Stimulated activated CD4-positive, alpha-beta T cell treated with anti-CD3 and anti-CD28 coated beads, Interleukin-12 subunit alpha, Interleukin-12 subunit beta, amount 100 ng/mL, for 48 hours (primary cell): ENCODE data around the gene HBEGF.

Source experiments
- DNase-seq, 3 donors: peaks; one replicate each; pipeline ENCODE4 v3.0.0-alpha.2; 2020; ENCODE audit warnings: low read depth in 2 of 3, low spot score in 1 of 3

The HBEGF gene

DNA sequence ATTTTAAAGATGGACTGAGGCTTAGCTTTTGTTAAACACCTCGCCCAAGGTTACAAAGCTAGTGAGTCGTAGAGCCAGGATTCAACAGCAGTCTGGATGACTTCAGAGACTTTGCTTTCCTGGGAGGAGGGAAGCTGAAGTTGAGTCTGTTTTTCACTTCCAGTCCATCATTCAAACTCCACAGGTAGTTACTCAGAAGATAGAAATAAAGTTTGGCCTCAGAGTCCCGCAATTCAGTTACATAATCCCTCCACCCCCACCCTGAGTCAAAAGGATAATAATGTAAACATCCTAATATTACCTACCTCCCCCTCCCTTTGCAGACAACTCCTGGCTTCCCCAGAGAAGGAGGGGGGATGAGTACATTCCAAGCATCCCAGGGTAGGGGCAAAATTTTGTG, 8.1 kb downstream of the HBEGF start:
- DNase-seq: no peak

- DNase-seq: no peak
These were observed 8.5 kb downstream of the HBEGF start for GRCh38 chr5:140337880-140338279.

DNA sequence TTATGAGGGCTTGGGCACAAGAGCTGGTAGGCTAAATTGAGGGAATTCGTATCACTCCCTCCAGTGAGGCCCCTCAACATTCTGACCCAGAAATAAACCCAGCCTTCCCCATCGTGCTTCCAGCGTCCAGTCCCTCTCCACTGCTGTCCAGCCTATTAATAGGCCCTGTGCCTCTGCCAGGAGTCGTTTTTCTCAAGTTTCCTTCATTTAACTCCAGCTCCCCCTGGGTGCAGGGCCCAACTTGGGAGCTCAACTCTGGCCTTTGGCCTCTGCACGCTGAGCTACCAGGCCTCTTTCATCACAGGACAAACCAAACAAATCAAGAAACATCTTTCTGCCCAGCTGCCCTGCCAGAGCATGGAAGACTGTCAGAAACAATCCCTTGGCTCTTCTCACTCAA, 10.0 kb downstream of the HBEGF start:
- DNase-seq: no peak

DNA sequence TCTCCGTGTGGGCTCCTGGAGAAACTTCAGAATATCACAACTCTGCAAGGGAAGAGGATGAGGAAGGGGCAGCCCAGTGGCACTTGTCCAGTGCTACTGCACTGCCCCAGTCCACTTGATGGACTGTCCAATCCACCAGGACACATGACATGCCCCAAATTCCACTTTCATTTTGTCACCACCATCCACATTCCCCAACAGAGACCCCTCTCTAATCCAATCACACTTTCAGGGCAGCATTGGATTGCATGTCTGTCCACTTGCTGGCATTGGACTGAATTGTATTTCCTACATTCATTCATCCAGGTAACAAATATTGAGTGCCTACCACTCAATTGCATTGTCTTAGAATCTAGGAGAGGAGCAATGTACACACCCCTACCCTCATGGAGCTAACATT, 14.8 kb downstream of the HBEGF start:
- no peak for DNase-seq

DNA sequence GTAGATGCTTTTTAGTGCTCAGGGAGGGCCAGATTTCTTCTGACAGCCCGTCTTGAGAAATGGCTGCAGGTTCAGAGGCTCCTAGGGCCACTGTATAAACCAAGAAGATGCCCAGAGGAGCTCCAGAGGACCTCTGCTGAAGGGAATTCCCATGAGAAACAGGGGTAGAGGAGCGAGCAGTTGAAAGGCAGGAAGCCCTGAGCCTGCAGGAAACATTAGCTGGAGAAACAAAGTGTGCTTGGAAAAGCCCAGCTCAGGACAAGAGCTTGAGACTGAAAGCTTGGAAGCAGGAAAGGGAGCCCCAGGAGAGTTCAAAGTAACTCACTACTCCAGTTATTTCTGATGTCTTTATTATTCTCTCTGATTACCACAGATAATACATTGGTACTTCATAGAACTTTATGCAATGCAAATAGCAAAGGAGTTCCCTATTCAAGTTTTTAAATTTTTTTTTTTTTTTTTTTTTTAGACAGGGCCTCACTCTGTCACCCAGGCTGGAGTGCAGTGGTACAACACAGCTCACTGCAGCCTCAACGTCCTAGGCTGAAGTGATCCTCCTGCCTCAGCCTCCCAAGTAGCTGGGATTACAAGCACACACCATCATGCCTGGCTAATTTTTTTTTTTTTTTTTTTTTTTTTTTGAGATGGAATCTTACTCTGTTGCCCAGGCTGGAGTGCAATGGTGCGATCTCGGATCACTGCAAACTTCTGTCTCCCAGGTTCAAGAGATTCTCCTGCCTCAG, 16.5 kb downstream of the HBEGF start:
- no peak for DNase-seq

- DNase-seq: no peak
These were observed 18.2 kb downstream of the HBEGF start for GRCh38 chr5:140328036-140328764.

GRCh38 chr5:140327589-140327988, 18.8 kb downstream of the HBEGF start:
- no peak for DNase-seq

GRCh38 chr5:140325486-140325885, 20.9 kb downstream of the HBEGF start:
- no peak for DNase-seq

DNA sequence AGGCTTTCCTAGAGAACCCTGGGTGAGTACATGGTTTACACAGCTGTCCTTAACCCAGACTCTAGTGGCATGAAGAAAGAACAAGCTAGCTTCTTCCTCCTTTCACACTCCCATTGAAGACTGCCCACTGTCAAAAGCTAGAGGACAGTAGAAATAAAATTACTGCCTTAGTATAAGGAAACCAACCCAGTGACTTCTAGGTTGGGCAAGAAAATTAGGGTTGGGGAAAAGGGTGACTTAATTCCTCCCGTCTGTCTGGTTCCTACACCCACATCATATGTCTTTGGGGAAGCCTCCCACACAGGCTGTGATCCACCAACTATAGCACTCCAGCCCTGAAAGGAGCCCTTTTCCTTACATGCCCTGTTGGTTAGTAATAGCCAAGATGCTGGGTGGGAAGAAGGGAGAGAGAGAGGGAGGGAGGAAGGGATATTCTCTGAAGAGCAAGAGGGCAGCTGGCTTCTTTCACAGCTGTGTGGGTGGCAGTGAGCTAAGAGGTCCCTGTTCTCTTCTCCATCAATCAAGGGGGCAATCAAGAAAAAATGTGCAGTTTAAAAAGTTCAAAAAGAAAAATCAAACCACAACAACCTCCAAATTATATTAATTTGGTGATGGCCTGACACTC, 21.7 kb downstream of the HBEGF start:
- no peak for DNase-seq

- no peak for DNase-seq
These were observed 22.3 kb downstream of the HBEGF start for GRCh38 chr5:140324041-140324600.

DNA sequence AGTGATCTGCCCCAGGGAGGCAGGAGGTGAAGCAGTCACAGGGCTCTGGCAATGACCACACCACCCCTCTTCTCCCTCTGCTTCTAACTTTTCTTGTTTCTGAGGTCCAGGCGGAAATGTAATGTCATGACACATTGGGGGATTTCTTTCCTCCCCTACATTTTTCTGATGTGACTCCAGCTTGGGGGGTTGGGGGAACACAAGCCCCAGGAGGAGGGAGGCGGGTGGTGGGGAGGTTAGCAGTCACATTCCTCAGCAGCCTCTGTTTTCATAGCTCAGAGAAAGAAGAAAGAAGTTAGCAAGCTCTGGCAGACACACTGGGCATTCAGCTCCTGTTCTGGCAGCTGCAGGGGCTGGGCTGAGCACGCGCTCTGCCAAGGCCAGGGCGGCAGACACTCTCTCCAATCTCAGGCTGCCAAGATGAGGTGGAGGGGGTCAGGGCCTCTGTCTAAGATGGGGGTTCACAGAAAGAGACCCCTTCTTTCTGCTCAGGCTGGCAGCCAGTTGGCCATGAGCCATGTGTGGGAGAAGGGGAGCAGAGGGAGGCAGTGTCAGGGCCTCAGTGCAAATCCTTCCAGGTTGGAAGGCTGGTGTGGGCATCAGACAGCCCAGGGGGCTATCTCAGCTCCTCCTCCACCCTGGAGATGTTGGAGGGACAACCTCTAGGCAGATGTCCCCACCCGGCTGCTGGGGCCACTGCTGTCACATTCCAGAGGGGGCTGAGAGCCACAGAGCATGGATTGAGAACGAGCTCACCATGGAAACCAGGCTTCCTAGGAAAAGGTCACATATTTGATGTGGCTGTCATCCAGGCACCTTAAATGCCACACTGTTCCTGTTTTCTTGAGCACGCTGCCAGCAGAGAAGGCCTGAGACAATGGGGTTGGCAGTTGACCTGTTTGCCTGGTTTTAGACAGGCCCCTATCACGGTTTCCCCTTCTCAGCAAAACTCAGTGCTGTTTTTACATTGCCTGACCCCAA, 23.4 kb downstream of the HBEGF start:
- DNase-seq: no peak

DNA sequence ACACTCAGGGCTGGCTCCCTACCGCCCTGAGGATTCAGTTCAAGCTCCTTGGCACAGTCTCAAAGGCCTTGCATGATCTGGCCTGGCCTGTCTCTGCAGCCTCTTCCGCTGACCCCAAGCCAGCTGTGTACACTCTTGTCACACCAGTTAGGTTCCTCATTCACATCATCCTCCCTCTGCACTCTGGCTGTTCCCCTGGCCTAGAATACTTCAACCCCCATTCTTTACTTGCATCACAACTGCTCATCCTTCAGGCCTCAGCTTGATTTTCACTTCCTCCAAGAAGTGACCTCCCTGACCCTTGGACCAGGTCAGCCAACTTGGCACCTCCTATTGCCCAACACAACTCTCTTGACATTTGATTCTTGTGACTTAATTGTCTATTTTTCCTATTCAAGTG, 24.6 kb downstream of the HBEGF start:
- DNase-seq: no peak

DNA sequence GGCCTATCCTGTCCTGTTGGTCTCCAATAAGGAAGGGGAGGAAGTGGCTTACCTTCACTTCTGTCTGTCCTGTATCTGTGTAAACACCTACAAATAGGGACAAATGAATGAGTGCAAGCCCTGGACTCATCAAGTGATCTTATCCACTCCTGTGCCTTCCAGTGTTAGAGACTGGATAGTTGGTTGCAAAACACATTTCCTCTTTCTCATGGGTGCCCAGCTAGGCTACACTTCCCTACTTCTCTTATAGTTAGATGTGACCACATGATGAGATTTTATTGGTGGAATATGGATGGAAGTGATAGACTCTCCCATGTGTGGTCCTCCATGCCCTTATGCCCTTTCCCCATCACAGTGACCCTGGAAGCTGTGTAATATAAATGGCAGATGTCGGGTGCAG, 26.6 kb downstream of the HBEGF start:
- DNase-seq: no peak

DNA sequence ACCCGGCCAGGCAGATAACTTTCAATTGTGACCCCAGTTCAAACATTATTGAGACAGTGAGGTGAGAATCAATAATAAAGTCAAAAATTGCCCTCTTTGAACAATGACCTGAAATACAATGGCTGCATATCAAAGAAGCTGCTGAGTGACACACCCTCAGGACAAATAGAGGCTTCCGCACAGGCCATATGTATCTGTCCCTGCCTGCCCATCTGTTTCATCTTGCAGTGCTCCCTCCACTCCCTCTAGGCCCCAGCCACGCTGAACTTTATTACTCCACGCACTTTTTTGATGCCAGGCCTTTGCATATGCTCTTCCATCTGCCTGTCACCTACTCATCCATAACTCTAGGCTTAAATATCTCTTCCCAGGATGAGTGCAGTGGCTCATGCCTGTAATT, 27.6 kb downstream of the HBEGF start:
- no peak for DNase-seq

DNA sequence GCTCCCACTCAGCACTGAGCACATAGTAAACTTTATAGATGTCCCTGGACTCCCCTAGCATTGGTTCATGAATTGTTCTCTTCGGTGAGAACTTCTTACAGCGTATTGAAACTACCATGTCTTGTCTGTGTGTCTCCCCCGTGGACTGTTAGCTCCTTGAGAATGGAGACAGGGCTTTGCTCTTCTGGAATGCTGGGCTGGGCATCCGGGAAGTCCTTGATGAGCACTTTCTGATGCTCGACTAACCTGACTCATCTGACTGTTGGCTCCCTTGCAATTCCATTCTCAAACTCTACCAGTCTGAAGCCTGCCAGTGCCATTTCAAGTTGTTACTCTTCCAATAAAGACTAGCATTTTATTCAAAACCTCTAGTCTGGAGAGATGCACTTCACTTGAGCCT, 28.5 kb downstream of the HBEGF start:
- no peak for DNase-seq

- no peak for DNase-seq
These were observed 33.6 kb downstream of the HBEGF start for GRCh38 chr5:140312791-140313189.

DNA sequence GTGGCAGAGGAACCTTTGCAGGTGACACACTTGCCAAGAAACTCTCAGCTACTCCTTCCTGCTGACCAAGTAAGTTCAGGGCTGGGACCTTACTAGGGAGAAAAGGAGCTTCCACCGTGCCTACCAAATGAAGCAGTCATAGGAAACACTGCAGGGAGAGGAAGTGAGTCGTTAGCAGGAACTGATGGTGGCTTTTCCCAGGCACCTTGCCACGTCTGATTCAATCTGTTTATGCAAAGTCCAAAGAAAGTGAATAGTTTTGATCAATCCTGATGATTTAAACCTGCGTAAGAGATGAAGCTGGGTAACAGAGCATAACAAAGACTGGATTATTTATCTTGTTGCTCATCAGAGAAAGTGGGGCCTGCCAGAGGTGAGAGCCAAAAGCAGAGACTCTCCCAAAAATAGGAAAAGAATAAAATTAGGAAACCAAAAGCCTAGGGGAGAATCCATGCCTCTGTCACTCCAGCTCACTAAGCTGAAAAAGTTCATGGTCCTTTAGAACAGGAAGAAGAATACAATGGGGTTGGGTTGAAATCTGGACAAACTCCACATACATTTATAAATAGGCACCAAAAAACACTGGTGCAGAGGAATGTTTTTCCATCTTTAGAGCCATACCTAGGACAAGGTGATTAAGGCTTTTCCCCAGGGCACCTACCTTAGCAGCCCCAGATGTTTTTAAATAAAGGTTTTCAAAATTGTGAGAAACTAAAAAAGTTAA, 34.2 kb downstream of the HBEGF start:
- DNase-seq: no peak

GRCh38 chr5:140311011-140311467, 35.4 kb downstream of the HBEGF start:
- DNase-seq: no peak

GRCh38 chr5:140310434-140310833, 36.0 kb downstream of the HBEGF start:
- no peak for DNase-seq

- no peak for DNase-seq
These were observed 36.6 kb downstream of the HBEGF start for GRCh38 chr5:140309706-140310249.
